ENCODE measurements around the gene TEAD4. TPM values are rescaled to one million over a fixed set of nuclear protein-coding genes. Genes with fewer than 3 reads are reported as not detected.

The TEAD4 gene
- total RNA-seq, 1 donor = 22.0 TPM

DNA sequence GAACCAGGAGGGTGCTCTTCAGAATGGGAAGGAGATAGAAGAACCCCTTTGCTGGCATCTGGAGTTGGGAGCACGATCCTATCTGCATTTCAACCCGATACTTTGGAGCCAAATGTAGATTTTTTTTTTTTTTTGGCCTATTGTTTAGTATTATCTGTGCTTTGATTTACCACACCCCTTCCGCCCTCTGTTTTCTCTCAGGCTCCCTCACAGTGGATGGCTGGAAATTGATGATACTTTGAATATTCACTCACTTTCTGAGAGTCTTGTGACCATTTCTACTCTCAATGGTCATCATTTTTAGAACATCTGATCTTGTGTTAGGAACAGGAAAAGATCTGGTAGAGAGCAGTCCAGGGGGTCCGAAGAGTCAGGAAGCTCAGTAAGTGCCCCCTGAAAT, 127.0 kb downstream of the TEAD4 start:
- H3K4me3 ChIP-seq (ENCODE audit: low read depth, low read length) = no peak overlapping the region
- TF ChIP-seq, protein P1, sequence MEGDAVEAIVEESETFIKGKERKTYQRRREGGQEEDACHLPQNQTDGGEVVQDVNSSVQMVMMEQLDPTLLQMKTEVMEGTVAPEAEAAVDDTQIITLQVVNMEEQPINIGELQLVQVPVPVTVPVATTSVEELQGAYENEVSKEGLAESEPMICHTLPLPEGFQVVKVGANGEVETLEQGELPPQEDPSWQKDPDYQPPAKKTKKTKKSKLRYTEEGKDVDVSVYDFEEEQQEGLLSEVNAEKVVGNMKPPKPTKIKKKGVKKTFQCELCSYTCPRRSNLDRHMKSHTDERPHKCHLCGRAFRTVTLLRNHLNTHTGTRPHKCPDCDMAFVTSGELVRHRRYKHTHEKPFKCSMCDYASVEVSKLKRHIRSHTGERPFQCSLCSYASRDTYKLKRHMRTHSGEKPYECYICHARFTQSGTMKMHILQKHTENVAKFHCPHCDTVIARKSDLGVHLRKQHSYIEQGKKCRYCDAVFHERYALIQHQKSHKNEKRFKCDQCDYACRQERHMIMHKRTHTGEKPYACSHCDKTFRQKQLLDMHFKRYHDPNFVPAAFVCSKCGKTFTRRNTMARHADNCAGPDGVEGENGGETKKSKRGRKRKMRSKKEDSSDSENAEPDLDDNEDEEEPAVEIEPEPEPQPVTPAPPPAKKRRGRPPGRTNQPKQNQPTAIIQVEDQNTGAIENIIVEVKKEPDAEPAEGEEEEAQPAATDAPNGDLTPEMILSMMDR (IDR thresholded peaks at IDR 0.05; ENCODE audit: insufficient read depth, low read depth, low read length) = no peak
- DNase-seq (ENCODE audit: low read depth) = no peak

DNA sequence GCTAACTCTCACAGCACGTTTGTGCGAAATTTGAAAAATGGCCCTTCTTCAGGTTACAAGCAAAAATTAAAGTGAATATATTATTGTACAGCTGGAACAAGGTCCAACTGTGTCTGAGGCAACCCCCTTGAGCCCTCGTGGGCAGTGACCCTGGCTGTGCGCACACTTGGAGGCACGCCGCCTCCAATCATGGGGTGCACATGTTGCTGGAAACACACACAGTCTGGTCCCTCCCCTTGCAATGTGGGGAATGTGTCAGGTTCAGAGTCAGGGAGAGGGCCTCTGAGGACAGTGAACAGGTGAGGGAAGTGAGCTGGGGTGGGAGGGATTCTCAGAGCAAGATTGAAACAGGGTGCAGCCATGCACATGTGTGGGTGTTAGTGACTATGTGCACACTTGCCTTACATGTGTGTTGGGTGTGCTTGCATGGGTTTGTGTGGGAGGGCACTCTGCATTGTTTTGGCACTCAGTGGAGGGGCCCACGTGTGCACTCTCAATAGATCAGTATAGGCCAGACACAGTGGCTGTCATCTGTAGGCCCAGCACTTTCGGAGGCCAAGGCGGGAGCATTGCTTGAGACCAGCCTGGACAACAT, 127.6 kb downstream of the TEAD4 start:
- DNase-seq (ENCODE audit: low read depth) = no peak
- no peak overlapping the region for H3K4me3 ChIP-seq (ENCODE audit: low read depth, low read length)
- TF ChIP-seq, protein P1 (IDR thresholded peaks at IDR 0.05; ENCODE audit: insufficient read depth, low read depth, low read length) = no peak

DNA sequence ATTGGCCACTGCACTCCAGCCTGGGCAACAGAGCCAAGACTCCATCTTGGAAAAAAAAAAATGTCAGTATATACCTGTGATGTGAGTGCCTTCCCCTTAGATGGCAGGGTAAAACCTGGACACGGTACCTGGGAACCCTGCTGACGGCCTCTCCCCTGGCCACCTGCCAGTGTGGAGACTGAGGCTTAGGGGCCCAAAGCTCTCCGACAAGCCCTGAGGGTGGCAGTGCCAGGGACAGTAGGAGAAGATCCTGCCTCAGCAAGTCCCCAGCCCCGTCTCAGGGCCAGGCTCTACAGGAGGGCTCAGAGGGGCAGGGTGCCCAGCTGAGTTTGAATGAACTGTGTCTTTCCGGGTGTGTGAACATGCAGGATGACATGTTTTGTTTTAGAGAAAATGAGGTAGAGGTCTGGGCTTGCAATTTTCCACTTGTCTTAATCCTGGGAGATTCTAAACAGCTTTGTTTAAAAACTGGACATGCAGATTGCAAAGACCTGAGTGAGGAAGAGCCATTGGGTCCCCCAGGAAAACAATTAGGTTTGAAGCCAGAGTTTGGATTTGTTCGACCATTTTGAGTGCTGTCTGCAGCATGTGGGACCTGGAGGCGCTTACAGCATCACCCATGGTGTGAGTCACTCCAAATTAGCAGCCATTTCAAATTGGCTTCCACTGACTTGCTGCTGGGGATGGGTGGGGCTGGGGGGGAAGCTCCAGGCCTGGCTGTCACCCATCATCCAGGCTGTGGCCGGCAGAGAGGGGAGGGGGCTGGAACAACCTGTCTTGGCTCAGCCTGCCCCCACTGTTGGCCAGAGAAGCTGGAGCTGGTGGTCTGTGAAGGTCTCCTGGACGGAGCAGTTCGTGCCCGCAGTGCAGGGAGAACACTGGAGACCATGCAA, 128.8 kb downstream of the TEAD4 start:
- no peak overlapping the region for H3K4me3 ChIP-seq (ENCODE audit: low read depth, low read length)
- TF ChIP-seq, protein P1 (IDR thresholded peaks at IDR 0.05; ENCODE audit: insufficient read depth, low read depth, low read length) = no peak
- DNase-seq (ENCODE audit: low read depth) = no peak

DNA sequence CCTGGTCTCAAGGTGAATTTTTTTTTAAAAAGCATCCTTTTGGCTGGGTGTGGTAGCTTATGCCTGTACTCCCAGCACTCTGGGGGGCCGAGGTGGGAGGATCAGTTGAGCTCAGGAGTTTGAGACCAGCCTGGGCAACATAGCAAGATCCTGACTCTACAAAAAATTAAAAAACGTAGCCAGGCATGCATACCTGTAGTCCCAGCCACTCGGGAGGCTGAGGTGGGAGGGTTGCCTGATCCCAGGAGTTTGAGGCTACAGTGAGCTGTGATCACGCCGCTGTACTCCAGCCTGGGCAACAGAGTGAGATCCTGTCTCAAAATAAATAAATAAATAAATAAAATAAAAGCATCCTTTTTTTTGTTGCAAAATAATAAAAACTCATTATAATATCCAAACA, 130.4 kb downstream of the TEAD4 start:
- no peak overlapping the region for H3K4me3 ChIP-seq (ENCODE audit: low read depth, low read length)
- TF ChIP-seq, protein P1 (IDR thresholded peaks at IDR 0.05; ENCODE audit: insufficient read depth, low read depth, low read length) = no peak
- no peak for DNase-seq (ENCODE audit: low read depth)

Small RNA genes lying within 50 kb of the gene (small RNA-seq; reads per million reads assigned to genes)
- gene RNU6-1315P = not detected

Other genes with a start within 250 kb of the TEAD4 start
- 25.4 and 51.8 TPM in 2 replicates for gene FKBP4, start 164.4 kb upstream of the TEAD4 start, total RNA-seq
- gene ITFG2, start 146.7 kb upstream of the TEAD4 start, total RNA-seq = 21.2 and 22.2 TPM in 2 replicates
- under 0.01 and 0.86 TPM in 2 replicates for gene NRIP2, start 124.4 kb upstream of the TEAD4 start, total RNA-seq
- not detected in 2 replicates for gene TEX52, start 102.4 kb upstream of the TEAD4 start, total RNA-seq
- 16.4 and 17.7 TPM in 2 replicates for gene FOXM1, start 82.2 kb upstream of the TEAD4 start, total RNA-seq
- 28.3 and 38.0 TPM in 2 replicates for gene RHNO1, start 82.2 kb upstream of the TEAD4 start, total RNA-seq
- 39.9 and 41.5 TPM in 2 replicates for gene TULP3, start 68.5 kb upstream of the TEAD4 start, total RNA-seq
- 41.6 and 76.0 TPM in 2 replicates for gene TSPAN9, start 118.0 kb downstream of the TEAD4 start, total RNA-seq

Measured in fibroblast of villous mesenchyme (primary cell).